ENCODE measurements around the gene SYMPK.

GRCh38 chr19:45873219-45873772, 10.3 kb upstream of the SYMPK start:
- no peak for TF ChIP-seq PRDM1 (tag by site-specific recombination; IDR thresholded peaks at IDR 0.05)
- no peak for TF ChIP-seq ZFHX2 (tag by site-specific recombination; conservative IDR thresholded peaks at IDR 0.05)
- TF ChIP-seq, protein P1, sequence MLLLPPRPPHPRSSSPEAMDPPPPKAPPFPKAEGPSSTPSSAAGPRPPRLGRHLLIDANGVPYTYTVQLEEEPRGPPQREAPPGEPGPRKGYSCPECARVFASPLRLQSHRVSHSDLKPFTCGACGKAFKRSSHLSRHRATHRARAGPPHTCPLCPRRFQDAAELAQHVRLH (tag by site-specific recombination; IDR thresholded peaks at IDR 0.05) = no peak

All from HEK293 (cell line).